AG10803 (cell line): ENCODE measurements around the gene ARID3A.
A peak's percentile ranks its signal among the peaks of the same experiment; 100 is the strongest.

Source experiments
- DNase-seq: peaks from one replicate; pipeline ENCODE4 v3.0.0; 2010; ENCODE audit warnings: low read depth
- H3K4me3 ChIP-seq: 2 replicates; pipeline ENCODE4 v1.5.1; 2011; ENCODE audit warnings: mild to moderate bottlenecking, low read length, control low read depth
- CTCF ChIP-seq: conservative IDR thresholded peaks from 2 replicates; pipeline ENCODE4 v1.5.1; 2011; ENCODE audit warnings: mild to moderate bottlenecking, low read length, control low read depth, inconsistent platforms

Gene ARID3A

GRCh38 chr19:1015061-1015781 is 89.4 kb downstream of the ARID3A start:
- TF ChIP-seq CTCF = no peak
- H3K4me3 ChIP-seq = no peak overlapping the region
- no peak for DNase-seq

GRCh38 chr19:1015782-1016646 is 90.2 kb downstream of the ARID3A start:
- H3K4me3 ChIP-seq = peak overlapping the region; percentile 20
- DNase-seq = no peak
- TF ChIP-seq CTCF = no peak

- H3K4me3 ChIP-seq = peak overlapping the region; percentile 20
Observed at GRCh38 chr19:1016647-1017114, 90.8 kb downstream of the ARID3A start.

GRCh38 chr19:1017115-1017905 is 91.5 kb downstream of the ARID3A start:
- no peak for TF ChIP-seq CTCF
- DNase-seq = no peak
- H3K4me3 ChIP-seq = peak overlapping the region; percentile 20

More at GRCh38 chr19:1016647-1017114, 90.8 kb downstream of the ARID3A start:
- TF ChIP-seq CTCF = no peak
- DNase-seq = peak; percentile 58

- H3K4me3 ChIP-seq = no peak overlapping the region
- no peak for TF ChIP-seq CTCF
- no peak for DNase-seq
Observed at GRCh38 chr19:1017906-1018305, 92.1 kb downstream of the ARID3A start.

- no peak for DNase-seq
- peak overlapping the region; percentile 7; the same call in 1 of the 2 replicates for H3K4me3 ChIP-seq
- TF ChIP-seq CTCF = no peak
Observed at GRCh38 chr19:1018393-1018792, 92.6 kb downstream of the ARID3A start.
